Superior temporal gyrus (tissue), 1 donor: ENCODE results near the gene TRIM37.

Experiments
- DNase-seq: peaks from one replicate; pipeline ENCODE4 v3.0.0-alpha.2; 2016; ENCODE audit errors: extremely low spot score

The TRIM37 gene

DNA sequence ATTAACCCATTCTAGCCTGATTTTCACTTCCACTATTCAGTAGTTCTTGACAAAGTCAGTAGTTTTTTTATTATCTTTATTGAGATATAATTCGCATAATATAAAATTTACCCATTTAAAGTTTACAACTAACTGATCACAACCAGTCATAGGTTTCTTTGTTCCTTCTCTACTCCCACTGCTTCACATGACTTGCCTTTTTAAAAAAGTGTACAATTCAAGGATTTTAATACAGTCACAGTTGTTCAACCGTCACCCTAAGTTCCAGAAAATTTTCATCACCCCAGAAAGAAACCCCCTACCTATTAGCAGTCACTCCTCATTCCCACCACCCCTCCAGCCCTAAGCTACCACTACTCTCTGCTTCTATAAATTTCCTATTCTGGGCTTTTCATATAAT, 162.5 kb downstream of the TRIM37 start:
- DNase-seq = no peak

DNA sequence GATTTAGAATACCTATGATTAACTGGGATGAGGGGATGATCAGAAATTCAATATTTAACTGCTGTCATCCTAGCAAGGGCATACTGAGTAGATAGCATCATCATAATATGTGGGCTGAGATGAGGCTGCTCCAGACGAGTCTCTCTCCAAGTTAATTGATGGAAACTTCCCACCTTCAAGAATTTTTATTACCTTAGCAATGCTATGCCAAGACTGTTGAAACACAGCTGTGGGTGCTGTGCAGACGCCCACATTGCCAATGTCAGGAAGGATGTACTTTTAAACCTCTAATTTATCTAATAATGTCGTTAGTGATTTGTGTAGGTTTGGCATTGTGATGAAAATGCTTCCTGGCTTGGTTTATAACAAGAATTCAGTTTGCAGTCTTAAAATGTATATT, 170.4 kb downstream of the TRIM37 start:
- no peak for DNase-seq

DNA sequence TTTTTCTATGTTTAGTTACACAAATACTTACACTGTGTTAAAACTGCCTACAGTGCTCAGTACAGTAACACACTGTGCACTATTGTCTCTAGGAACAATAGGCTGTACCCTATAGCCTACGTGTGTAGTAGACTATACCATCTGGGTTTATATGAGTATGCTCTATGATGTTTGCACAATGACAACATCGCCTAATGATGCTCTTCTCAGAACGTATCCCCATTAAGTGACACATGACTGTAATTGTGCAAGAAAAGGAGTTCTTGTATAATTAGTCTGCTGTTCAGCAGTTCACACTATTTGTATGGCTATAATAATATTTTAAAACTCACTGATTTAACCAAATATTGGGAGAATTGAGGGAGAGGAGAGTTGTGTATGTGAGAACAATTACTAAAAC, 173.7 kb downstream of the TRIM37 start:
- DNase-seq = no peak
